ENCODE results near the gene PPFIA4.

The PPFIA4 gene

GRCh38 chr1:203091761-203092330, 65.6 kb downstream of the PPFIA4 start:
- no peak for DNase-seq
- in situ Hi-C loops (cut with MboI; ENCODE audit: low pct_unique_long_range_greater_than_20kb, low sequenced_read_pairs), result no loop called here

GRCh38 chr1:203093754-203094410, 67.6 kb downstream of the PPFIA4 start:
- DNase-seq, result no peak
- in situ Hi-C loops (cut with MboI; ENCODE audit: low pct_unique_long_range_greater_than_20kb, low sequenced_read_pairs), result no loop called here

DNA sequence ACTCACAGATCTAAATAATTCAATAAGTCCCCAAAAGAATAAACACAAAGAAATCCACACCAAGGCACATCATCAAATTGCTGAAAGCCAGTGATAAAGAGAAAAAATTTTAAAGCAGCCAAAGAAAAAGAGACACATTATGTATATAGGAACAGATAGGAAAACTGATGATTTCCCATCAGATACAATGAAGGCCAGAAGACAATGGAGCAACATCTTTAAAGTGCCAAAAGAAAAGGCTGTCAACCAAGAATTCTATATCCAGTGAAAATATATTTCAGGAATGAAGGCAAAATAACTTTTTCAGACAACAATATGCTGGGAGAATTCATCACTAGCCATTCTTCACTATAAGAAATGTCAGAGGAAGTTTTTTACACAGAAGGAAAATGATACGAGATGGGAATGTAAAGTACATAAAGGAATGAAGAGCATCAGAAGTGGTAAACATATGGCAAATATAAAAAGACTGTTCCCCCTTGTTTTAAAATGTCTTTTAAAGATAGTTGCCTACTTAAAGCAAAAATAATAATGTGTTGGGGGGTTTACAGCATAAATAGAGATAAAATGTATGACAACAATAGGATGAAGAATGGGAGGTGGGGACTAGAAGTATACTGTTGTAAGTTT, 68.9 kb downstream of the PPFIA4 start:
- in situ Hi-C loops (cut with MboI; ENCODE audit: low pct_unique_long_range_greater_than_20kb, low sequenced_read_pairs), result no loop called here
- DNase-seq, result no peak

- in situ Hi-C loops (cut with MboI; ENCODE audit: low pct_unique_long_range_greater_than_20kb, low sequenced_read_pairs), result no loop called here
Observed at GRCh38 chr1:203096566-203096965, 70.3 kb downstream of the PPFIA4 start.

DNA sequence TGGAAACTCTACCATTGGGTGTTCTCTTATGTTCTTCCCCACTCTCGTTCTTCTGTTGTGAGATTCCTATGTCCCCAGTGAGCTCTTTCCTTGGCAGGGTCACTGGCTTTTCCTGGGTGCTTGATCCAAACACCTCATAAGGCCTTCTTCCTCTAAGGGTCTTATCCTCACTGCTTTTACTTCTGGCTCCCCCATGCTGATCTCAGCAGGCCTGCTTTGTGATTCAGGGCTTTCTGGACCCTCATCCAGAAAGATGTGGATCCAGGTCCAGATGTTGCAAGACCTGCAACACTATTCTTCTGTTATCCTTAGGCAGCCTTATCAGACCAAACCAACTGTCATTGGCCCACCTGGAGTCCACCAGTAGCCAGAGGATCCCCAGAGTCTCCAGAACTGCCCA, 70.7 kb downstream of the PPFIA4 start:
- no peak for DNase-seq
- in situ Hi-C loops (cut with MboI; ENCODE audit: low pct_unique_long_range_greater_than_20kb, low sequenced_read_pairs), result no loop called here

More at GRCh38 chr1:203096566-203096965, 70.3 kb downstream of the PPFIA4 start:
- DNase-seq, result no peak

GRCh38 chr1:203098445-203098844, 72.2 kb downstream of the PPFIA4 start:
- no peak for DNase-seq
- in situ Hi-C loops (cut with MboI; ENCODE audit: low pct_unique_long_range_greater_than_20kb, low sequenced_read_pairs), result no loop called here

DNA sequence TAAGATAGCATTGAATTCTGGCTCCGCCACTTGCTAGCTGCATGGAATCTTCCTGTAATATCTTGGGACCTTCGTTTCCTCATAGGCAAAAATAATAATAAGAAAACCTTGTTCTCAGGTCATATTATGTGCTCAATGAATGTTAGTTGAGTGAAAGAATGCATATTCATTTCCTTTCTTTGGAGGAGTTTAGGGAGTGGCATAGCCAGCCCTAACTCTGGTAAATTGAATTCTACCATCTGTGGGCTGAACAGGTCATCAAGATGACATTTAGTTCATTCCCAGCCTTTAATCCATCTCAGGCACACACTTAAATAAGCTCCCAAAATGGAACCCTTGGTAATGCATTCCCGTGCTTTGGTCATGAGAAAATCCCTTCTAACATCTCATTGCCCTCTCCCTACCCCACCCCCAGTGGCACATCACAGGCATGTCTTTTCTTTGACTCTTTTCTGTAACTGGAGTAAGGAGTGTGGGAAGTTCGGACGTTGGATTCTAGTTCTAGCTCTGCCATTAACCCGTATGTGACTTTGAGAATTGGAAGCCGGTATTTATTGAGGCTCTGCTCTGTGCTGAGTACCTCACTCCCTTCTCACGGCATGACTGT, 72.7 kb downstream of the PPFIA4 start:
- no peak for DNase-seq
- in situ Hi-C loops (cut with MboI; ENCODE audit: low pct_unique_long_range_greater_than_20kb, low sequenced_read_pairs), result no loop called here

GRCh38 chr1:203099805-203100515, 73.7 kb downstream of the PPFIA4 start:
- no peak for DNase-seq
- in situ Hi-C loops (cut with MboI; ENCODE audit: low pct_unique_long_range_greater_than_20kb, low sequenced_read_pairs), result no loop called here

- in situ Hi-C loops (cut with MboI; ENCODE audit: low pct_unique_long_range_greater_than_20kb, low sequenced_read_pairs), result no loop called here
- DNase-seq, result no peak
Observed at GRCh38 chr1:203100516-203100869, 74.2 kb downstream of the PPFIA4 start.

GRCh38 chr1:203101813-203102634, 75.7 kb downstream of the PPFIA4 start:
- no peak for DNase-seq
- in situ Hi-C loops (cut with MboI; ENCODE audit: low pct_unique_long_range_greater_than_20kb, low sequenced_read_pairs), result no loop called here

GRCh38 chr1:203103216-203103615, 76.9 kb downstream of the PPFIA4 start:
- no peak for DNase-seq
- in situ Hi-C loops (cut with MboI; ENCODE audit: low pct_unique_long_range_greater_than_20kb, low sequenced_read_pairs), result no loop called here

GRCh38 chr1:203103829-203104495, 77.7 kb downstream of the PPFIA4 start:
- no peak for DNase-seq
- in situ Hi-C loops (cut with MboI; ENCODE audit: low pct_unique_long_range_greater_than_20kb, low sequenced_read_pairs), result no loop called here

DNA sequence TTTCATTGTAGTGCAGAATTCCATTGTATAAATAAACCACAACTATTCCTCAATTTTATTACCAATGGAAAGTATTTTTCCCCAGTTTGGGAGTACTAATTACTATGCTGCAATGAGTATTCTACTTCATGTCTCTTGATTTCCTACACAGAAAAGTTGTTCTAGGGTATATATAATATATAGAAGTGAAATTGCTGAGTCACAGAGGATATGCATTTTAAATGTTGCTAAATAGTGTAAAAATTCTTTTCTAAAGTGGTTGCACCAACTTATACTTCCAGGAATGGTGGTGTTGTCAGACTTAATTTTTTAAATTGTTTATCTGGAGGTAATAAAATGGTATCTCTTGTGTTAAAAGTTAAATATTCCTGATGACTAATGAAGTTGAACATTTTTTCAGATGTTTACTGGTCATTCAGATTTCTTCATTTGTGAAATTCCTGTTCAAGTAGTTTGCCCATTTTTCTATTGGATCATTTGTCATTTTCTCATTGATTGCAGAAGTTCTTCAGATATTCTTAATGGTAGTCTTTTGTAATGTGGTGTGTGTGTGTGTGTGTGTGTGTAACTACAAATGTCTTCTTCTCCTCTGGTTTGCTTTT, 78.6 kb downstream of the PPFIA4 start:
- DNase-seq, result no peak
- in situ Hi-C loops (cut with MboI; ENCODE audit: low pct_unique_long_range_greater_than_20kb, low sequenced_read_pairs), result no loop called here

DNA sequence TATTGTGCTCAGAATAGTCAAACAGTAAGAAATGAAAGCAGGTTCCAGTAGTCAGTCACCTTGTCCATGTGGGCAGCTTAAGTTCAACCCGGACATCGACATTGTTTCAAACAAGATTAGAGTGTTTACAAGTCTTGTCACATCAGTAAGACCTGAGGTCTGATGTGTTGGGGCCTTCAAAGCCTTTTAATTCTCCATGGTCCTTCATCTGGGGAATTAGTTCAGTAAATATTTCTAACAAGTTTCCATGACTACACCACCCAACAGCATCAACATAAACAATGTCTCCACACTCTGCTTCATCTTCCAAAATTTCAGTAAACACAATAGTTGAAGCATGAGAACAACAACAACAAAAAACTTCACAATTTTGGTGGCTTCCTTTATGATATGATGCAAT, 86.2 kb downstream of the PPFIA4 start:
- in situ Hi-C loops (cut with MboI; ENCODE audit: low pct_unique_long_range_greater_than_20kb, low sequenced_read_pairs), result no loop called here
- no peak for DNase-seq

GRCh38 chr1:203113308-203113707, 87.0 kb downstream of the PPFIA4 start:
- no peak for DNase-seq
- in situ Hi-C loops (cut with MboI; ENCODE audit: low pct_unique_long_range_greater_than_20kb, low sequenced_read_pairs), result no loop called here

GRCh38 chr1:203114202-203114601, 87.9 kb downstream of the PPFIA4 start:
- DNase-seq, result no peak
- in situ Hi-C loops (cut with MboI; ENCODE audit: low pct_unique_long_range_greater_than_20kb, low sequenced_read_pairs), result no loop called here

- in situ Hi-C loops (cut with MboI; ENCODE audit: low pct_unique_long_range_greater_than_20kb, low sequenced_read_pairs), result no loop called here
- DNase-seq, result no peak
Observed at GRCh38 chr1:203116091-203116820, 90.0 kb downstream of the PPFIA4 start.

Measured in KBM-7 (cell line).